Esophagus muscularis mucosa (tissue), 4 donors: ENCODE results near the gene RALGAPB.

Experiments
- CTCF ChIP-seq, 3 experiments: fragments of 200-600 bp in 2 of 3; fragments of 450-650 bp in 1 of 3; sonication (generic) in 2 of 3; IDR thresholded peaks; one replicate each; pipeline ENCODE4 v1.5.1; 2017 to 2019; ENCODE audit warnings: antibody characterized with exemption in 3 of 3, mild to moderate bottlenecking in 2 of 3, moderate library complexity in 1 of 3
- EP300 ChIP-seq: sonication (generic); formaldehyde crosslinking; IDR thresholded peaks from one replicate; pipeline ENCODE4 v1.6.1; 2017; ENCODE audit warnings: antibody characterized with exemption
- POLR2A ChIP-seq: fragments of 450-650 bp; IDR thresholded peaks from one replicate; pipeline ENCODE4 v1.6.1; 2017; ENCODE audit warnings: antibody characterized with exemption, moderate library complexity, mild to moderate bottlenecking, low read depth

DNA sequence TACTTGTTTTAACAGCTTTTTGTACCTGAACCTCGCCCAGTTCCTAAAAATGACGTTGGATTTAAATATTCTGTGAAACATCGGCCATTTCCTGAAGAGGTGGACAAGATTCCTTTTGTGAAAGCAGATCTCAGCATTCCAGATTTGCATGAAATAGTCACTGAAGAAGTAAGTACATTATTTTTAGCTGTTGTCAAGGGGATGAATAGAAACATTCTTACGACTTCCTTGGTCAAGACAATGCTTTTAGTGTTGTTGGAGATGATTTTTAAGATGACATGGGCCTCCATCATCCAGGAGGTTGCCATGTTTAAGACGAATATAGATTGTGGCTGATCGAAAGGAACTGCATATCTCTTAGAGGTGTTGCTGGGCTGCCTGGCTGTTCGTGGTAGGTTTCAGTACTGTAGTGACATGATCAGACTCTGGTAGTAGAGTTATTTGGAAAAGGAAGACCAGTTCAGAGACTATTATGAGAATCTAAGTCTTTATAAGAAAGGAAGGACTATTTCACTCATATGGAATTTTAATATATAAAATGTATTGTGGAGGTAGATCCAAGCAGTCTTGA, 78.5 kb downstream of the RALGAPB start:
- TF ChIP-seq POLR2A: no peak
- TF ChIP-seq EP300: no peak
- no peak for TF ChIP-seq CTCF (IDR thresholded peaks at IDR 0.05)
